Heart left ventricle (tissue), 16 donors: ENCODE results near the gene DNM1. TPM values are rescaled to one million over a fixed set of nuclear protein-coding genes. Genes with fewer than 3 reads are reported as not detected.
"Not testable (repeated sequence)": the region's sequence is repeated elsewhere in the genome, so short reads cannot be mapped to it uniquely, and the experiment has no call there.

Experiments
- ATAC-seq, 4 donors: fragments of 200-7000 bp; cut with Tn5 transposase; one replicate each; pipeline ENCODE4 v1.9.1; 2020 to 2022; ENCODE audit warnings: moderate library complexity in 4 of 4, mild to moderate bottlenecking in 3 of 4, moderate number of reproducible peaks in 1 of 4
- DNase-seq, 5 donors: peaks; one replicate each; pipeline ENCODE4 v3.0.0-alpha.2; 2020
- H3K27ac ChIP-seq, 12 donors: fragments of 200-600 bp; sonication (generic) in 4 of 12; one replicate each; pipeline versions ENCODE4 v1.5.0 to v1.8.0; 2016 to 2022; ENCODE audit warnings: mild to moderate bottlenecking in 2 of 12
- H3K27me3 ChIP-seq, 9 donors: fragments of 200-600 bp; sonication (generic) in 2 of 9; one replicate each; pipeline versions ENCODE4 v1.5.1 to v1.8.0; 2016 to 2022; ENCODE audit warnings: mild to moderate bottlenecking in 3 of 9
- H3K36me3 ChIP-seq, 9 donors: fragments of 200-600 bp; sonication (generic) in 2 of 9; one replicate each; pipeline versions ENCODE4 v1.5.0 to v1.8.0; 2018 to 2022; ENCODE audit warnings: mild to moderate bottlenecking in 2 of 9
- H3K4me1 ChIP-seq, 12 donors: fragments of 200-600 bp; sonication (generic) in 4 of 12; one replicate each; pipeline versions ENCODE4 v1.5.0 to v1.8.0; 2016 to 2022; ENCODE audit warnings: mild to moderate bottlenecking in 3 of 12
- H3K4me3 ChIP-seq, 12 donors: fragments of 200-600 bp; sonication (generic) in 4 of 12; one replicate each; pipeline versions ENCODE4 v1.5.0 to v1.8.0; 2017 to 2022; ENCODE audit warnings: mild to moderate bottlenecking in 9 of 12, moderate library complexity in 4 of 12
- H3K9me3 ChIP-seq, 12 donors: fragments of 200-600 bp; sonication (generic) in 4 of 12; one replicate each; pipeline versions ENCODE4 v1.5.0 to v1.8.0; 2016 to 2022; ENCODE audit warnings: mild to moderate bottlenecking in 1 of 12
- POLR2A ChIP-seq, 2 donors: fragments of 450-650 bp; IDR thresholded peaks; one replicate each; pipeline ENCODE4 v1.6.1; 2017; ENCODE audit warnings: antibody characterized with exemption in 2 of 2, mild to moderate bottlenecking in 2 of 2, moderate library complexity in 2 of 2
- WGBS, 4 donors: extraction: QIAGEN DNeasy Blood & Tissue Kit in 2 of 4; methylation state at CpG; one replicate each; pipeline versions ENCODE4 v1.1.5 to v1.1.7; 2013 to 2018; 5-methylcytosine and 5-hydroxymethylcytosine counted together
- intact Hi-C, 10 donors: fragments of 100-400 bp; cut with DNase I; formaldehyde crosslinking; loops; one replicate each; pipeline versions ENCODE4 v1.11.1 to v1.14.2; 2022
- polyA plus RNA-seq, 2 donors: library from polyadenylated mRNA; stranded (reverse); fragments of 200-250 nt; gene quantifications; one replicate each; pipeline ENCODE4 v1.2.3, GENCODE V29; 2013
- total RNA-seq, 9 donors: library from RNA; depleted of rRNA in 2 of 9; stranded (reverse); fragments of >200 nt in 2 of 9; fragmentation: NEBNext Ultra II Directional in 3 of 9; extraction: Animal tissue kit (Norgen Biotek cat#: 25700) in 3 of 9; gene quantifications; one replicate each; pipeline versions ENCODE4 v1.1.0 to v1.2.4, GENCODE V29; 2016 to 2023
- TF ChIP-seq, protein P1 (sequence below), 12 donors: fragments of 200-600 bp; sonication (generic) in 4 of 12; IDR thresholded peaks; one replicate each; pipeline versions ENCODE4 v1.5.0 to v1.8.0; 2018 to 2022; ENCODE audit warnings: antibody characterized with exemption in 12 of 12, mild to moderate bottlenecking in 5 of 12
- donor health status: ischemic (EF 13 %, LVEDD 7.1; RV severe dilation, severe dysfunction).
- donor health status: healthy with polysubstance abuse.
- donor health status: DM: no; HTN: yes; CAD: no.
- donor health status: DM: no; HTN: no; CAD: no.
- donor health status: ischemic (EF 25% LVEDD 6.9; RV normal size, moderate dysfunction).
- donor health status: ischemic (EF 25% LVEDD 5.7; RV mildly dilated, moderate dysfunction).
- donor health status: healthy.
- donor health status: DM: yes; HTN: yes; CAD: no.
- donor health status: ischemic (EF 35%, LVEDD 5.7; RV mildly dilated, moderate dysfunction).
- donor health status: nonischemic (EF 11% LVEDD 7.7; RV severe dilation, severe dysfunction).
- donor health status: DM: yes; HTN: yes; CAD: no.
- donor health status: PGD.
- donor health status: ischemic (EF 29% LVEDD 5.4; RV normal size, mild dysfunction).
- donor health status: nonischemic (EF 23%, LVEDD 6.1; RV moderate dilation, normal function).

DNM1 gene
- total and polyA plus RNA-seq, 11 donors = 1.6 to 17.2 (median 3.6) TPM

GRCh38 chr9:128222880-128223670 is 19.9 kb downstream of the DNM1 start:
- TF ChIP-seq, protein P1, sequence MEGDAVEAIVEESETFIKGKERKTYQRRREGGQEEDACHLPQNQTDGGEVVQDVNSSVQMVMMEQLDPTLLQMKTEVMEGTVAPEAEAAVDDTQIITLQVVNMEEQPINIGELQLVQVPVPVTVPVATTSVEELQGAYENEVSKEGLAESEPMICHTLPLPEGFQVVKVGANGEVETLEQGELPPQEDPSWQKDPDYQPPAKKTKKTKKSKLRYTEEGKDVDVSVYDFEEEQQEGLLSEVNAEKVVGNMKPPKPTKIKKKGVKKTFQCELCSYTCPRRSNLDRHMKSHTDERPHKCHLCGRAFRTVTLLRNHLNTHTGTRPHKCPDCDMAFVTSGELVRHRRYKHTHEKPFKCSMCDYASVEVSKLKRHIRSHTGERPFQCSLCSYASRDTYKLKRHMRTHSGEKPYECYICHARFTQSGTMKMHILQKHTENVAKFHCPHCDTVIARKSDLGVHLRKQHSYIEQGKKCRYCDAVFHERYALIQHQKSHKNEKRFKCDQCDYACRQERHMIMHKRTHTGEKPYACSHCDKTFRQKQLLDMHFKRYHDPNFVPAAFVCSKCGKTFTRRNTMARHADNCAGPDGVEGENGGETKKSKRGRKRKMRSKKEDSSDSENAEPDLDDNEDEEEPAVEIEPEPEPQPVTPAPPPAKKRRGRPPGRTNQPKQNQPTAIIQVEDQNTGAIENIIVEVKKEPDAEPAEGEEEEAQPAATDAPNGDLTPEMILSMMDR (IDR thresholded peaks at IDR 0.05) = no peak
- no peak for TF ChIP-seq POLR2A (IDR thresholded peaks at IDR 0.05)
- Histone ChIP-seq H3K4me1 (peaks cover 0 to 13% (median 8%) of the 10 kb centered on the region in 12 donors), H3K36me3 (peaks cover 0 to 25% (median 0%) of the 10 kb centered on the region in 9 donors), H3K27ac (no peak overlapping the region), H3K4me3 (no peak overlapping the region), H3K9me3 (no peaks in the 10 kb centered on the region), H3K27me3 (no peaks in the 10 kb centered on the region)
- no peak for ATAC-seq
- no peak for DNase-seq
- intact Hi-C loops = no loop called here
- WGBS, 4 donors = 83 to 95% (median 91%) methylated on average over 11 to 13 of the region's 13 CpGs

- no peak for ATAC-seq
- H3K27ac ChIP-seq = no peak overlapping the region
- no peak for DNase-seq
- no peaks in the 10 kb centered on the region for H3K4me1 ChIP-seq
- peaks cover 0 to 25% (median 0%) of the 10 kb centered on the region in 9 donors for H3K36me3 ChIP-seq
- intact Hi-C loops = no loop called here
- whole genome bisulfite sequencing, 4 donors = 86 to 93% (median 90%) methylated on average over 7 of the region's 7 CpGs
- no peaks in the 10 kb centered on the region for H3K9me3 ChIP-seq
- no peak overlapping the region for H3K4me3 ChIP-seq
- TF ChIP-seq, protein P1 (IDR thresholded peaks at IDR 0.05) = no peak
- TF ChIP-seq POLR2A (IDR thresholded peaks at IDR 0.05) = no peak
- no peaks in the 10 kb centered on the region for H3K27me3 ChIP-seq
These were observed 21.7 kb downstream of the DNM1 start for GRCh38 chr9:128224877-128225276.

- Histone ChIP-seq H3K36me3 (peaks cover 0 to 25% (median 0%) of the 10 kb centered on the region in 9 donors), H3K4me3 (no peak overlapping the region), H3K4me1 (no peaks in the 10 kb centered on the region), H3K9me3 (no peaks in the 10 kb centered on the region), H3K27me3 (no peaks in the 10 kb centered on the region), H3K27ac (no peak overlapping the region)
- ATAC-seq (no peak), DNase-seq (no peak)
- 73 to 83% (median 81%) methylated on average over 16 to 19 of the region's 19 CpGs for WGBS, 4 donors
- TF ChIP-seq, protein P1 (IDR thresholded peaks at IDR 0.05) = no peak
- no peak for TF ChIP-seq POLR2A (IDR thresholded peaks at IDR 0.05)
- intact Hi-C loops = no loop called here
These were observed 22.7 kb downstream of the DNM1 start for GRCh38 chr9:128225770-128226411.

DNA sequence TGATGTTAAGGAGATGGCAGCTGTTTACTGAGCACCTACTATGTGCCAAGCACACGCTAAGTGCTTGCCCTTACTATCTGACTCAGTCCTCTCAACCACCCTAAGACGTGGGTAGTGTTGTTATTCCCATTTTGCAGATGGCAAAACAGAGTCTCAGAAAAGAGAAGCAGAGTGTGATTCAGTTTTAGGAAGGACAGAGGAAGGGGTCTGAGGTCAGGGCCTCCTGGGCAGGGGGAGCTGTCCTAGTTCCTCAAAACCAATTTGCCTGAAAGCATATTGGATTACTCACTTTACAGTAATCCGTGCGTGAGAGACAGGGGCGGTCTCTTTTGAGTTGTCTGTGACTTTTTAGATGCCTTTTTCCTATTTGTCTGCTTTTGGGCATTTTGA is 23.2 kb downstream of the DNM1 start:
- H3K4me1 ChIP-seq = no peaks in the 10 kb centered on the region
- ATAC-seq (no peak), DNase-seq (no peak)
- no peaks in the 10 kb centered on the region for H3K9me3 ChIP-seq
- no peak for TF ChIP-seq POLR2A (IDR thresholded peaks at IDR 0.05)
- TF ChIP-seq, protein P1 (IDR thresholded peaks at IDR 0.05) = no peak
- H3K27me3 ChIP-seq = no peaks in the 10 kb centered on the region
- H3K4me3 ChIP-seq = no peak overlapping the region
- intact Hi-C loops = no loop called here
- 86 to 92% (median 89%) methylated on average over 5 of the region's 5 CpGs for WGBS, 4 donors
- no peak overlapping the region for H3K27ac ChIP-seq
- H3K36me3 ChIP-seq = peaks cover 0 to 20% (median 0%) of the 10 kb centered on the region in 9 donors

DNA sequence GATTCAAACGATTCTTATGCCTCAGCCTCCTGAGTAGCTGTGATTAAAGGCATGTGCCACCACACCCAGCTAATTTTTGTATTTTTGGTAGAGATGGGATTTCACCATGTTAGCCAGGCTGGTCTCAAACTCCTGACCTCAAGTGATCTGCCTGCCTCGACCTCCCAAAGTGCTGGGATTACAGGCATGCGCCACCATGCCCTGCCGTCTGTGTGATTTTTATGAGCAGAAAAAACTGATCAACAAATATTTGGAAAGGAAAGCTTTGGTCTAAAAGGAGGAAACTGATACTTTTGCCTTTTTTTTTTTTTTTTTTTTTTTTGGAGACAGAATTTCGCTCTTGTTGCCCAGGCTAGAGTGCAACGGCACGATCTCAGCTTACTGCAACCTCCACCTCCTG is 27.7 kb downstream of the DNM1 start:
- H3K4me3 ChIP-seq, ATAC-seq, H3K4me1 ChIP-seq, intact Hi-C loops, H3K9me3 ChIP-seq, H3K27me3 ChIP-seq, DNase-seq, H3K36me3 ChIP-seq, H3K27ac ChIP-seq: not testable (repeated sequence)
- 84 to 93% (median 88%) methylated on average over 7 of the region's 7 CpGs for WGBS, 4 donors
